ENCODE results near the gene MTFP1.
"Not testable (repeated sequence)": the region's sequence is repeated elsewhere in the genome, so short reads cannot be mapped to it uniquely, and the experiment has no call there.

Gene MTFP1

DNA sequence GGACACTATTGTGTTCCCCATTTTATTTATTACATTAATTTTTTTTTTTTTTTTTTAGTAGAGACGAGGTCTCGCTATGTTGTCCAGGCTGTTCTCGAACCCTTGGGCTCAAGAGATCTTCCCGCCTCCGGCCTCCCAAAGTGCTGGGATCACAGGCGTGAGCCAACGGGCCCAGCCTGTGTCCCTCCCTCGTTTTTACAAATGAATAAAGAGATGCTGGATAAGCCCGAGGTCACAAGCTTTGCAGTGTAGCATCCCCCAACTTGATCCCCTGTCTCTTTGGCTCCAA, 297 bp upstream of the MTFP1 start:
- DNase-seq (ENCODE audit: low read depth, low spot score) = no peak

- DNase-seq (ENCODE audit: low read depth, low spot score) = peak; percentile 78
Measured at GRCh38 chr22:30426388-30427353, 1.1 kb downstream of the MTFP1 start.

GRCh38 chr22:30427871-30428270, 2.3 kb downstream of the MTFP1 start:
- DNase-seq (ENCODE audit: low read depth, low spot score) = no peak

DNA sequence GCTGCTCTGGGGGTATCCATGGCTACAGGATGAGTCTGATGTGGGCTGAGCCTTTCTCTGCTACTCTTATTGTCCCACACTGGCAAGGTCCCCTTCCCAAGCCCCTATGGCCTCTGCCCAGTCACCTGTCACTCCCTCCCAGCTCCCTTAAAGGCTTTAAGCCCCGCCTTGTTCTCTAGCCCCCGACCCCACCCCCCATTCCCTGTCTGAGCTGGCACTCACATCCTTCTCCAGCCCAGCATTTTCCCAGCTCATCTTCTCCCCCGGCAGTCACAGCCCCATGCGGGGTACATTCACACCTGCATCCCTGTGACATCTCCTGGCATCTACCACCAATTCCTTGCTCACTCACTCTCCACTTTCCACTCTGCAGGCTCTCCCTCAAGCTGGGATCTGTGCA, 4.3 kb downstream of the MTFP1 start:
- DNase-seq (ENCODE audit: low read depth, low spot score) = no peak

DNA sequence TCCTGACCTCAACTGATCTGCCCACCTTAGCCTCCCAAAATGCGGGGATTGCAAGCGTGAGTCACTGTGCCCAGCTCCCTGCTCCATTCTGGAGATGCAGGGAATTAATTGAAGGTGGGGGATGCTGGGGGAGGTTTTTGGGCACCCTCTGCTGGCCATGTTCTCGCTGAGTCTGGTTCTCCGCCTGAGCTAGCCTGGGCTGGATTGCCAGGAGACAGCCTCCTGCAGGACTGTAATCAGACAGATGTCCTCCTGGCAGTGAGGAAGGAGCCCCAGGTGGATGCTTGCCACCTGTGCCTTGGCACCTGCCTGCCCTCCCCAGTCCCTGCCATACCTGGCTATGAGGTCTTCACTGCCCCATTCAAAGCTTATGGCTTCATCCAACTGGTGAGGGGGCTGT, 5.4 kb downstream of the MTFP1 start:
- DNase-seq (ENCODE audit: low read depth, low spot score) = no peak

- DNase-seq (ENCODE audit: low read depth, low spot score) = no peak
Measured at GRCh38 chr22:30432096-30432495, 6.5 kb downstream of the MTFP1 start.

DNA sequence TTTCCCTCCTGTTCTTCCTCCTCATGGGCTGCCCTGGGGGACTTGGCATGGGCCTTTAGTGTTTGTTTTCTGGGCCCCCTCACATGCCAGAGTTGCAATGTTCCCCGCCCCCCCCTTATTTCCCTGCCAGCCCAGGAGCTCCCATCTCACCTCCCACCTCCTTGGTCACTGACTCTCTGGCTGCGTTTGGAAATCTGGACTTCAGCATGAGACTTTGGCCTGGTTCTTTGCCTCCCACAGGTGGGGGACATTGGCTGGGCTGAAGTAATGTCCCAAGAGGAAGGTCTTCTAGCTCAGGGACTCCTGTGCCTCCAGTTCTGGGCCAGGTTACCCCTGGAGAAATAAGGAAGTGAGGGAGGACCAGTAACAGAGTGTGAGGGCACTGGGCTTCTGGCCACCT, 7.0 kb downstream of the MTFP1 start:
- no peak for DNase-seq (ENCODE audit: low read depth, low spot score)

DNA sequence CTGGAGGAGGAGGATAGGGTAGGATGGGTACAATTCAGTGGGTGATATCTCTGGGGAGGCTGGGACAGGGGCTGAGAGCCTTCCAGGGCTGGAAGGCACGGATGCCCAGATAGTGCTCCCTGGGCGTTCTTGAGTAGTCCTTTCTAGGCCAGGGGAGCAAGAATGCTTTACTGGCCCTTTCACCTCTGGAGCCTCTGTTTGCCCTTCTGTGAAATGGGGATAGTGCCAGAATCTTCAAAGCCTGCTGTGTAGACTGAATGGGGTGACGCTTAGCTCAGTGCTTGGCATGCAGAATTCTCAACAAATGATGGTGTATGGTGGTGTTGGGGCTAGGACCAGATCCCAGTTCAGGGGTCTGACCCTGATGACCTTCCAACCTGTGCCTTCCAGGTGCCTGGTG, 7.7 kb downstream of the MTFP1 start:
- DNase-seq (ENCODE audit: low read depth, low spot score) = no peak

DNA sequence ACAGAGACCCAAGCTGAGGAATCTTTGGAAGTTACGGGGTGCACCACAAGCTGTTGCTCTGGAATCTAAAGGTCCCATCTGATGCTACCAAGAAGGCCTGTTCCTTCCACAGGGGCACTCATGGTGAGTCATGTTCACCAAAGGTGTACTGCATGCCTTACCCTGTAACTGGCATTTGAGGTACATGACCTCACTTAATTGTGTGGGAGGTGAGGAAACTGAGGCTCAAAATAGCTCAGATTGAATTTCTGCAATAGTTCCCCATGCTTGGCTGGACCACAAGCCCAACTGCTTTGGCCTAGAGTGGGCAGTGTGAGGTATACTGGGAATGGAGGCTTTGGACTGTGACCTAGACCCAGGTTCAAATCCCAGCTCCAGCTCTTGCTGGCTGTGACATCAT, 8.2 kb downstream of the MTFP1 start:
- no peak for DNase-seq (ENCODE audit: low read depth, low spot score)

- DNase-seq (ENCODE audit: low read depth, low spot score) = no peak
Measured at GRCh38 chr22:30434843-30435242, 9.3 kb downstream of the MTFP1 start.

GRCh38 chr22:30435674-30436126, 10.1 kb downstream of the MTFP1 start:
- DNase-seq (ENCODE audit: low read depth, low spot score) = peak; percentile 71

DNA sequence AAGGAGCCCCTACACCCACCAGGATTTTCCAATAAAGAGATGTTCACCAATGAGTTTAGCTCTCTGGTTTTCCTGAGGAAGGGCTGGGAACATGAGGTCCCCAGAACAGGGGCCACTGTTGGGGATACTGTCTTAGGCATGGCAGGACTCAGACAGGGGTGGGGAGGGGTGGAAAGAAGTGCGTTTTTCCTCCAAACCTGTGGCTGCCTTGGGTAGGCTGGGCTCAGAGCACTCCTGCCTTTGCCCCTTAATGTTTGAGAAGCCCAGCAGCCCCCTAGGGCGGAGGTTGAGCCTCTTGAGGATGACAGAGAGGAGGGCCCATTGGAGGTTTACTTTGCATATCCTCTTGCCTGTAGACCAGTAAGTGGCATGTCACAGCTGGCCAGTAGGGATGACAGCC, 10.6 kb downstream of the MTFP1 start:
- DNase-seq (ENCODE audit: low read depth, low spot score) = no peak

GRCh38 chr22:30438559-30438958, 13.0 kb downstream of the MTFP1 start:
- DNase-seq (ENCODE audit: low read depth, low spot score) = no peak

GRCh38 chr22:30439226-30439625, 13.7 kb downstream of the MTFP1 start:
- no peak for DNase-seq (ENCODE audit: low read depth, low spot score)

GRCh38 chr22:30439836-30440235, 14.3 kb downstream of the MTFP1 start:
- DNase-seq (ENCODE audit: low read depth, low spot score) = no peak

GRCh38 chr22:30441088-30441487, 15.5 kb downstream of the MTFP1 start:
- no peak for DNase-seq (ENCODE audit: low read depth, low spot score)

DNA sequence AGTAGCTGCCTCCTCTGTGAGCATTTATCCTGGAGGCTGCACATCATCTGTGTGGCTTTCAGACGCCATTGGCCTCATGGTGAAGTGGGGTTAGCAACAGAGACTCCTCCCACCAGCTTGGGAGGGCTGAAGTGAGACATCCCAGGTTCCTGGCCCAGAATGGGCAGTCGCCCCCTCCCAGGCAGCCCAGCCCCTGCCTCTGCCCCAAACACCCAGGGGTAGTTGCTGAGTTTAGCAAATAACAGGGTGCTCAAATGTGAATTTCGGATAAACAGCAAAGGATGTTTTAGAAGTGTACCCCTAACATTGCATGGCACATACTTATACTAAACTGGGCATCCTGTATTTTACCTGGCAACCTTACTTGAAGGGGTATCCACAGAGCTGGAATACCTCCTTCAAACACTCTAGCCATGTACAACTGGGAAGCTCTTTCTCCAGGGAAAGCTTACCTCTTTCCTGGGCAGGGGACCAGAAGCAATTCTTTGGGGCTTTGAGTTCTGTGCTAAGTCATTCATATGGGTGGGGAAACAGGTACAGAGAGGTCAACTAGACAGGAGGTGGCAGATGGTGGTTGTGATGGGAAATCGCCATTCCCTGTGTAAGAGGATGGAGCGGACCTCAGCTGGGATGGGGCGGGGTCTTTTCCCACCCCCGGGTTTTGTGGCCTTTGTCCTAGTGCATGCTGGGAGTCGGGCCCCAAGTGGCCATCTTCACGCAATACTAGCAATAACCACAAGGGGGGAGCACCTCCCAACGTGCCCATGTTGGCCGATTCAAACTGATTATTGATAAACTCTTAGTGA, 19.3 kb downstream of the MTFP1 start:
- DNase-seq (ENCODE audit: low read depth, low spot score) = no peak

DNA sequence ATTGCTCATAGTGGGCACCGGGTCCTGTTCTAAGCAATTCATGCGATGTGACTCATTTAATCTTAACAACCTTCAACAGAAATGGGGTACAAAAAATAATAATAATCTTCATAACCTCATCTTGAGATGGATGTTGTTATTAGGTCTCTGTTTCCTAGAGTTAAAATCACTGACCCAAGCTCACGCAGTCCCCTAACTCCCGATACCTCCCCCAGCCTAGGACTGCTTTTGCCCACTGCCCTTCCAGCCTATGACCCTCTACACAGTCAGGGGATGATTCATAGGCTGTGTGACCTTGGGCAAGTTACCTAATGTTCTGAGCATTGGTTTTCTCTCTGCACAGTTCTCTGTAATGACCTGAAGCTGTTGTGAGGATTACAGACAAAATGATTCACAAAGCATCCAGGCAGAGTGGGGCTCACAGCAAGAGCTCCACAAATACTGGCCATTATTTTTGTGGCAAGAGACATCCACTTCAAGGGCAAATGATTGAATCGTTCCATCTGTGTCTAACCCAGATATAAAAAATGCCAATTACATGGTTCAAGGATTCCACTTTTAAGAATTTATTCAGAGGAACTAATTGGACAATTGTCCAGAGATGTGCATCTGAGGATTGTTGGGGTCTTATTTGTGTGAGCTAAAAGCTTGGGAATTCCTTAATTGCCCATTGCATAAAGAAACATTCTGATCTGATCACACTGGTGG, 20.0 kb downstream of the MTFP1 start:
- DNase-seq (ENCODE audit: low read depth, low spot score) = no peak

DNA sequence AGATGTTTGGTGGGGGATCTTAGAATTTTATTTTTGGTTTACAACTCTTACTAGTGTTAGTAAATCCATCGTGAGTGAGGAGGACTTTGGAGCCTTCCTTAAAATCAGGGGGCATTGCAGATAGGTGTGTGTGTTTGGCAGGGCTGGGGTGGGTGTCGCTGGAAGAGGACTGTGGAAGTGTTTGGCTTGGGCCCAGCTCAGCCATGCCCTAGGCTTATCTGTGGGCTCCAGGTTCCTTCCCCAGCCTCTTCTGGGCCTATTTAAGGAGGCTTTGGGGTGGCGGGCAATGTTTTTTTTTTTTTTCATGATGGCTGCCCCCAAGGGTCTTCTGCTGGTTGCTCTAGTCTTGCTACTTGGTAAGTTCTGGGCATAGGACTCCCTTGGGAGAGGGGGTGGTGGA, 22.1 kb downstream of the MTFP1 start:
- DNase-seq (ENCODE audit: low read depth, low spot score) = no peak

- not testable (repeated sequence) for DNase-seq (ENCODE audit: low read depth, low spot score)
Measured at GRCh38 chr22:30451488-30451887, 25.9 kb downstream of the MTFP1 start.

- no peak for DNase-seq (ENCODE audit: low read depth, low spot score)
Measured at GRCh38 chr22:30452861-30453260, 27.3 kb downstream of the MTFP1 start.
